Limb (tissue), 2 donors: Measurements from ENCODE around the gene CHKB.

Source experiments
- DNase-seq, 2 donors: peaks; one replicate each; pipeline ENCODE4 v3.0.0-alpha.2; 2016; ENCODE audit errors: extremely low spot score in 2 of 2

Gene CHKB

DNA sequence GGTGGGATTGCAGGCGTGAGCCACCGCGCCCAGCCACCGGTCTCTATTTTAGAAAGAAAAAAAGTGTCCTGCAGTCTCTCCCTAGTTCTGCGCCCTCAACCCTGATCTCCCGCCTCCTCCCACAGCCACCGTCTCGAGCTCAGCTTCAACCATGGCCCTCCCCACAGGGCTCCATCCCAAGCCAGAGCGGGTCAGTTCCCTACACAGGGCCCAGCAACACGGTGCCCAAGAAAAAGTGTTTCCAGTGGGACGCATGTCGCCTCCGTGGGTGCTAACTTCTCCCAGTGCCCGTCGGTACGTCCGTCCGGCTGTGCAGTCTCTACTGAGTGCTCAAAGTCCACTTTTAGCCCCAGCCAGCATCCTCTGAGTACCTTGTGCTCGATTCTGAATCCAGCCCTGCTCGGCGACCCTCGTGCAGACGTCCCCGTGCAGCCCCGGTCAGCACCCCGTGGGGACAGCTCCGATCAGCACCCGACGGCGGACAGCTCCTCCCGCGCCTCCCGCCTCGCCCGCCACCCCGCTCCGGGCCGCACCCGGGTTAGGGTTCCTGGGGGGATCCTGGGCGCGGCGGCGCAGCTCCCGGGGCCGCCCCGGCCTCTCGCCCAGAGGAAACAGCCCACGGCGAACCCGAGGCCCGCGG is 17.3 kb upstream of the CHKB start:
- DNase-seq = peak in 1 of 2 donors; percentile 86

DNA sequence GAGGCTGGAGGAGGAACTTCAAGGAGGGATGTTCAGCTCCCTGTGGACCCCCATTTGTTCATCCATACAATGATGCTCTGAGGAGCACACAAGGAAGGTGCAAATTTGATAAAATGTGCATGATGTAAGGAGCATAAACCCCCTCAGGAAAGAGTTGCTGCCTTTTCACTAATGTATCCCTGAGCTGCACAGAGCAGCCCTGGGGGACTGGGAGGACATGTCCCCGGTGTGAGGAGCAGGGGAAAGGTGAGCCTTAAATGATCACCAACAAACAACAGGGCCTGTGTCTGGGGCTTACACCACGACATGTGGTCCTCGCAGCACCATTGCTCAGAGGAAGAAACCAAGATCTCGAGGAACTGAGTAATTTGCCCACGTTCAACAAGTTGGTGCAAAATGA is 14.4 kb upstream of the CHKB start:
- DNase-seq = no peak

DNA sequence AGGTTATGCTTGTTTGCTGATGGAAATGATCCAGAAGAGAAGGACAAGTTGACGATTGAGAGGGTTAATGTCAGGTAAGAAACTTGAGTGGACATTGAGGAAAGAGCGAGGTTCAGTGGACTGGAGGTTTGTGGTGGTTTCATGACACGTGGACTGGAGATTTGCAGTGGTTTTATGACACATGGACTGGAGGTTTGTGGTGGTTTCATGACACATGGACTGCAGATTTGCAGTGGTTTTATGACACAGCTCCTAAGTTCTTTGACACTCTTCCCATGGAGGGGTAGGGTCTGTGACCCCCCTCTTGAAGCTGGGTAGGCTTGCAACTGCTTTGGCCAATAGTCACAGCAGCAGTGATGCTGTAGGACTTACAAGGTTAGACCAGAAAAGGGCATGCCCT is 12.5 kb upstream of the CHKB start:
- no peak for DNase-seq

DNA sequence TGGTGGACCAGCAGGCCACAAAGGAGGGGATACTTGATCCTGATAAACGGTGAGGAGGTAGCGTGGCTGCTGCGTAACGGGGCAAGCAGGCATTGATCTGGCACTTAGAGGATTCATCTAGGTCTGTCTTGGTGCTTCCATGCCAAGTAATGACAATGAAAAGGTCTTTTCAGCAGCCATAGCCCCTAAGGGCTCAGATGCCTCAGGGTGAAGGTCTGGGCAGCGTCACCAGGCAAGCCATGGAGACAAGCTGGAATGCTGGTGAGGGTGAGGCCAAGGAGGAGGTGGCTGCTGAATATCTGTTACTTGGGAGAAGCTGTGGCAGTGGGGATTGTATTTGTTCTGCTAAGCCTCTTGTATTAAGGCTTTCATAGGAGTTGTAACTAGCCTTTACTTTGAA is 4.8 kb upstream of the CHKB start:
- no peak for DNase-seq

DNA sequence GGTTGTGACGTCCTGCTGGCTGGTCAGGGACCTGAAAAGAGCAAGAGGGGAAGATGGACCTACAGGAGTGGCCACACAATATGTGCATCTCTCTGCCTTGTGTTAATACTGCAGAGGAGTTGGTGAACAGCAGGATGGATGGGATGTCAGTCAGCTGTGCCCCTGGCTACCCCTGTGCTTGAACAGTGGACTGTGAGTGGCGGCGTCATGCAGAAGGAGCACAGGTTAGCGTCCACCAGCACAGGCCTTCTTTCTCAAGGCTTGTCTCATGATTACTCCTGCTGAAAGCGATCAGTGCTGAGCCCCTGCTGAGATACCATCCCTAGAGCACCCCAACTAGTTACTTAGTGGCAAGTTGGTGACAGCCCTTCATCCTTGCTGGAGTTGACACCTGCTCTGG is 3.8 kb upstream of the CHKB start:
- DNase-seq = no peak

DNA sequence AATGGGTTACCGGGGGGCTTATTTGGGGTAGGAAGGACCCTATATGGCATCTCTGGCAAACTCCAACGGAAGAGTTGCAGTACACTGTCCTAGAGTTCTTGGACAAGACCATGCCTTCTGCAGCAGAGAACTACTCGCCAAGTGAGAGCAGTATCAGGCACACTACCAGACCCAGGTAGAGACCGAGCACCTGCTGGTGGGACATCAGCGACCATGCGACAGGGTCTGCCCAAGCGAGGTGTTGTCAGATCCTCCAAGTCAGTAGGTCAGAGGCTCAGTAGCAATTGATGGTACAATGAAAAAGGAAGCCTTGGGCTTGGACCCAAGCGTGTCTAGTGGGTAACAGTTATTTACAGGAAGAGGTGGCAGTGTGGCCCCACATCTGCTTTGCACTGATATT is 3.1 kb upstream of the CHKB start:
- no peak for DNase-seq

DNA sequence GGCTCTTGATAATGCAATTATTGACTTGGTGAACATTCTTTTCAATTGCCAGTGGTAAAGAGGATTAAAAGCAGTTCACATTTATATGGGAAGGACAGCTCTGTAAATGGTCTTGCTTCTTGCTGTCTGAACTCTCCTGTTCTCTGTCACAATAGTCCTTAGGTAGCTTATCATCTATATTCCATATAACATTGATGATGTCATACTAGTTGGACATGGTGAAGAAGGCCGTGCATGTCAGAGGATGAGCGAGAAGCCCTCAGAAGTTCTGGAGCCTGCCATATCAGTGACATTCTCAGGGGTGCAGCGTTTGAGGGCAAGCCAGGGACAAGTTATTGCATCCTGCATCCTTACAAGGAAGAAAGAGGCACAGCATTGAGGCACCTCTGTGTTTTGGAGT is 2.6 kb upstream of the CHKB start:
- no peak for DNase-seq

DNA sequence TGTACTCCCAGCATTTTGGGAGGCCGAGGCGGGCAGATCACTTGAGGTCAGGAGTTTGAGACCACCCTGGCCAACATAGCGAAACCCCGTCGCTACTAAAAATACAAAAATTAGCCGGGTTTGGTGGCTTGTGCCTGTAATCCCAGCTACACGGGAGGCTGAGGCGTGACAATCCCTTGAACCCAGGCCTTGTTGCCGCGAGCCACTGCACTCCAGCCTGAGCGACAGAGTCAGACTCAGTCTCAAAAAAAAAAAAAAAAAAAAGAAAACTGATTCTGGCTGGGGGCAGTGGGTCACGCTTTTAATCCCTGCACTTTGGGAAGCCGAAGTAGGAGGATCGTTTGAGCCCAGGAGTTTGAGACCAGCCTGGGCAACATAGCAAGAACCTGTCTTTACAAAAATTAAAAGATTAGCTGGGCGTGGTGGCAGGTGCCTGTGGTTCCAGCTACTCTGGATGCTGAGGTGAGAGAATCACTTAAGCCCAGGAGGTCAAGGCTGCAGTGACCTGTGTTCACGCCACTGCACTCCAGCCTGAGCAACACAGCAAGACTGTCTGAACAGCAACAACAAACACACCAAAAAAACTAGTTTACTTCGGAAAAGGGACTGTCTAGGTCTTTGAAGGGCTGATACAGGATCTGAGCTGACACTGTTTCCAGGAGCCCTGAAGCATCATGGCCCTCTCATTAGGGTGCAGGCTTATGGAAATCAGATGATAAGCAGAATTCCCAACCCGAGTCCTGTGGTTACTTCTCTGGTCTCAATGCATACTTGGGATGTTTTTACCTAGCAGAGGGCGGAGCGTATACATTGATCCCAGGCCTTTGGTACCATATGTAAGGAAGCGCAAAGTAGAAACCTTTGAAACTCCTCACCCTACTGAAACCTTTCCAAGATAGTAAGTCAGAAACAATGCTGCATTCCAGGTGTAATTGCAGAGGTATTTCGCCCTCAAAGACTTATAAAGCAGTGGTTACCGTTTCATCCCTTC is 1.8 kb upstream of the CHKB start:
- no peak for DNase-seq

DNA sequence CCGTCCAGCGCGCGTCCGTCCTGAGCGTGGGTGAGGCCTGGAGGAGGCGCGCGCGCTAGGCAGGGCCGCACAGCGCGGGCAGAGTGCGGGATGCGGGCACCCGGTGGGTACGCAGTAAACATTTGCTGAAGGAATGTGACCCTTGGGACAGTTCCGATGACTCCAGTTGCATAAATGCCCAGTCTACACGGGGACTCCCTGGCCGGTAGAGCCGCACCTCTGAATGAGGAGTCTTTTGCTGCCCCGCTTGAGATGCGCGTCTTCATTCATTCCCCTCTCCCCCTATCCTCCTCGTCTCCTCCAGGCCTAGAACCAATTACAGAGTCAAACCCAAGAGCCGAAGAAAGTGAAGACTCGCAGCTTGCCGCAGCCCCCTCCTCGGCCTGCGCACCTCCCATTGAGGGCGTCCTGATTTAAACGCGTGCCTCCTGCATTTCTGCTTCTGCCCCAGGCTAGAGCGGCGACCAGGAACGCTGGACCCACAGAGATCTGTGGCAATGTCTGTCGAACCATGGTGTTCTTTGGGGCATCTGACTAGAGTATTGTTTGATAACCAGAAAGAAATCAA is 729 bp upstream of the CHKB start:
- DNase-seq = no peak

DNA sequence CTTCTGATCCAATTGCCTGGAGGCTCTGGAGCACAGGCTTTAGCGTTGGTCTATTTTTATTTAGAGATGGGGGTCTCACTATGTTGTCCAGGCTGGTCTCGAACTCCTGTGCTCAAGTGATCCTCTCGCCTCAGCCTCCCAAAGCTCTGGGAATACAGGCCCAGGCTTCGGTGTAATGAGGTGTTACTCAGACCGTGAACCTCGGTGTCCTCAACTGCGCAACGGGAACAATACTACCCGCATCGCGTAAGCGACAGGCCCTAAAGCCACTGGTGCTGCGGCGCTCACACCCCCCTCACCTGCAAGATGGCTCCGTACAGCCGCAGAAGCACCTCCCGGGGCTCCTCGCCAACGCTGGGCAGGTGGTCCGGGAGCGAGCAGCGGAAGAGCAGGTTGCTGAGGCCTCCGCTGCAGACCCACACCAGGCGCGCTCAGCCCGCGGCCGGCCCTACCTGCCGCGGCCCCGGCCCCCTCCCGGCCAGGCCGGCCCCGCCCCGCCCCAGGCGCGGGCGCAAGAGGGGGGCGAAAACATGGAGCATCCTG is 628 bp downstream of the CHKB start:
- no peak for DNase-seq

DNA sequence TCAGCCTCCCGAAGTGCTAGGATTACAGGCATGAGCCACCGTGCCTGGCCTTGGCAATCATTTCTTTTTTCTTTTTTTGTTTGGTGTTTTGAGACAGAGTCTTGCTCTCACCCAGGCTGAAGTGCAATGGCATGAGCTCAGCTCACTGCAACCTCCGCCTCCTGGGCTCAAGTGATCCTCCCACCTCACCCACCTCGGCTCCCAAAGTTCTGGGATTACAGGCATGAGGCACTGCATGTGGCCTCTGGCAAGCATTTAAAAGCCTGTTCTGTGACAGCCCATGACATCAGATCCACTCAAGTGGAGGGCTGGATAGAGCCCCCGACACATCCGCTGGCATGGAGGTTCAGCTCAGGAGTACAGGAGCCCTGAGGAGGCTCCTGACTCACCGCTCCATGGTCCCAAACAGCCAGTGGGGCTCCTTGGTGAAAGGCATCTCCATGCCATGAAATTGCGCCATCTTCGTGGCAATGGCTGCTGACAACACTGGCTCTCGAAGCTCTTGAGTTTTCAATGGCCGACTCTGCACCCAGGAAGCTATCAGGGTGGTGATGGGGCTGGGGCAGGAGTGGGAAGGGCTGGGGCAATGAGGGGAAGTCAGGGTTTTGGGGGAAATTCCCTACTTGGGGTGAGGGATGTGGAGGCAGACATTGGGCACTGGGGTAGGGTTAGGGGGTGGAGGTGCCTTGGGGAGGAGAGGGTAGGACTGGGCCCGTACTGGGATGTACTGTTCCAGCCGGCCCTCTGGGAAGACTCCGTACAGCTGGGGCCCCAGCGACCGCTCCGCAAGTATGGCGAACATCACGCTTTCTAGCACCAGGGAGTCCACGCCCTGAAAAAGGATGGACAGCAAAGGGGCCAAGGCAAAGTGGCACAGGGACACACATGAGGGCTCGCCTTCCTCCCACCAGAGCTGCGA is 1.4 kb downstream of the CHKB start:
- DNase-seq = no peak

DNA sequence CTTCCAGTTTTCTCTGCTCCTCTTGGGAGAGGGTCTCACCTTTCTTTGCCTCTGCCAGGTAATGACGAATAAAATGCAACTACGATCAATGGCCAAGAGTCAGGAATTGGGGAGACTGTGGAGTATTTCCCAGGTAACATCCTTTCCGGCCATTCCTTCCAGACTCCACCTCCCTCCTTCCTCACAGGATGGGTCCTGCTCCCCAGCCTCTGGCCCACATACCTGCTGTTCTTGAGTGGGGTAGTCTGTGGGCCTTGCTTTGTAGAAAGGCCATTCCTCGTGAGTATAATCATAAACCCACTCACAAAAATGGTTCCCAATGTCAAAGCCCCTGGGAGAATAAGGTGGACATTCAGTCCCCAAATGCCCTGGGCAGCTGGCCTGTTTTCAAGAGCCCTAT is 2.9 kb downstream of the CHKB start:
- no peak for DNase-seq

DNA sequence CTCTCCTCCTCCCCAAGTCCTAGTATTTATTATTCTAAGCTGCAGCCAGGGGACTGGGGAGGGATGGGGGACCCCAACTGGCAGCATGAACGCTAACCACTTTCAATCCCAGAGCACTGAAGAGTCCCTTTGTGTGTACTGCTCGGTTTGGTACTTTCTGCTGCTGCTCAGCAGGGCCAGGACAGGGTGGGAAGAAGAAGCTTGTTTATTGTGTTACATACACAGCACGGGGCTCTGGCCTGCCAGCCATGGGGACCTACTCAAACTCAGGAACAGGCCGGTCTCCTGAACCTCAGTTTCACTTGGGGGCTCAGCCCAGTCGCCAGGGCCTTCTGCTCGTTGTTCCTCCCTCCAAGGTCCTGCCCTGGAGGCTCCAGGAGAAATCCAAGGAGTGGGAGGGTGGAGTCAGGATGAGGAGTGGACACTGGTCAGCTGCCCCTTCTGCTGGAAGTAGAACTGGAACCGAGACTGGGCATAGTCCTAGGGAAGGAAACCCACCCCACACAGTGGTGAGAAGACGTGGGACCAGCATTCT is 3.8 kb downstream of the CHKB start:
- DNase-seq = no peak

DNA sequence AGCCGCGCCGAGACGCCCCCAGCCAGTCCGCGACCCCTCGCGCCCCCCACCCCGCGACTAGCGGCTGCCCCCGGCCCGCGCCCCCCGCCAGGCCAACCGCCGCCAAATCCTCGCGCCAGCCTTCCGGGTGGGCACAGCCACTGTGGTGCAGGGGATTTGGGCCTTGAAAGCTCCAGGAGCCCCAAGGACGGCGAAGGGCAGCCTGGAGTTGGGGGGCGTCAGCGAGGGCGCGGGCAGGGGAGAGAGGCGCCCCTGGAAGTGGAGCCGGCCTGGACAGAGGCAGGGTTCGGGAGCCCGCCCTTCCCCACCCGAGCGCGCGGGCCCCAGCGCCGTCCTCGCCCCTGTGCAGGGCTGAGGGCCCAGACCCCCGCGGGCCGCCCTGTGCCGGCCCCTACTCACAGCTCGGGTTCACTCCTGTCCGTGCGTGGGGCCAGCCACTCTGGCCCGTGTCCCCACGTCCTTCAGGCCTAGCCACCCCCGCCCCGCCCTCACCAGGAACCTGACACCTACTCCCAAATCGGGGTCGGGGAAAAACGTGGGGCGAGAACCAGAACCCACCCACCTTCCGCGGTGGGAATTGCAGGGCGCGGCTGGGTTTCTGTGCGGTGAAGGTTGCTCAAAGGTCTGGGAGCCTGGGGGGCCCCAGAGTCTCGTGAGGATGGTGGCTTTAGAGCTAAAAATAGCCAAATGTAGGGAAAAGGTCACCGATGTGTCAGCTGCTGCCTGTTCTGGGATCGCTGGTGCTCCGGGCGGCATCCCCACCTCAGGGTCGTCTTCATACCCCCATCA is 4.5 kb downstream of the CHKB start, which contains the start of gene CPT1B:
Gene CPT1B, minus strand, starts transcription at position 441 of the 789 bp plus-strand sequence. CDS start 512 bp downstream, outside the sequence.
- peak; percentile 19 to 50 for DNase-seq

DNA sequence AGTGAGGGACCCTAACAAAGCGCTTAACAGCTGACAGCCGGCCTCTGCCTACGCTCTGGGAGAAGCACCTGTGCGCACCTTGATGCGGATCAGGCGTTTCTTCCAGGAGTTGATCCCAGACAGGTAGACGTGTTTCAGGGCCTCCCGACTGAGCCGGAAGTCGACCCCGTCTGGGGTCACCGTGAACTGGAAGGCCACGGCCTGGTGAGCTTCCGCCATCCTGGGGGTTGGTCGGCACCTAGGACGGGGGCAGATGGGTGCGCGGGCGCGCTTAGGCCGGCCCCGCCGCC is 5.0 kb downstream of the CHKB start:
- DNase-seq = no peak

DNA sequence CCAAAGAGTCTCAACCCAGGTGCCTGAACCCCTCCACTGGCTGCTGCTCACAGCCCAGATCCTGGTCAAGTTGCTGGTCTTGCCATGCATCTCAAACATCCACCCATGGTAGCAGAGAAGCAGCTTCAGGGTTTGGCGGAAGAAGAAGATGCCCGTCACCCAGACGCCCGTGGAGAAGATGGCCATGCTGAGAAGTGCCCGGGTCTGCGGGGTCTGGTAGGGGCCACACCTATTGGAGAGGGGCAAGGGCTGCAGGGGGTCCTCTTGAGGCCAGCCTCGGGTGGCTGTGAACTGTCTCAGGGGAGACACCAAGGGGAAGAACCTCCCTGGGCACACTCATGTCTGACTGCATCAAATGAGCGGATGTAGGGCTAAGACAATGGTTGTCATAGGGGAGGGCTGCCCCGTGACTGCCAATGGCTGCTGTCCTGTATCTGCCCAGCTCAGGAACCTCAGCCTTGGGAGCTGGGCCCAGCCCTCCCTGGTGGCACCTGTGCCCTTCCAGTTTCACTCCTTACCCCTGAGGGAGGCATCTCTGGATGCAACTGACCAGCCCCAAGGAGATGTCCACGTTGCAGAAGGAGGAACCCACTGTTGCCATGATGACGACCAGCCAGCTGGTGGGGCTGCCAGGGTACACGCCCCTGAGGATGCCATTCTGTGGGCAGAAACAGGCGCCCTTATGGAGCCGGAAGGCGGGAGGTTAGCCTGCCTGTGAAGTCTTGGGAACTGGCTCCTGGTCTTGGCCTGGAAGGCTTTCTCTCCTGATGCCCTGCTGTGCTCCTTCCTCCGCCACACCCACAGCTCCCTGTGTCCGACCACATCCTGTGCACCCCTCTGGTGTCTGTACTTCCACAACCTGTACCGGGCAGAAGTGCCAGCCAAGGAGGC is 5.6 kb downstream of the CHKB start:
- no peak for DNase-seq

DNA sequence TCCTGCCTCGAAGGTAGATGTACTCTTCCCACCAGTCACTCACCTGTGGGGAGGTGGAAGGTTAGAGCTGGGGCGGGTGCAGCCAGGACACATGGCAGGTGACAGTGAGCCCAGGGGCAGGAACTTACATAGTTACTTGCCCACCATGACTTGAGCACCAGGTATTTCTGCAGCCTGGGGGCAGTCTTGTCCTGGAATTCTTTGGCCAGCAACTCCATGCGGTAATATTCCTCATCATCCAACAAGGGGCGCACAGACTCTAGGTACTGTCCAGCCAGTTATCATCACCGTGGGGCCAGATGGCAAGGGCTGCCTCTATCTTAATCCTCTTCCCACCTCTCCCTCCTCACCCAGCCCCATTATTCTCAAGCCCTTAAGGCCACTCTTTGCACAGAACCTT is 6.6 kb downstream of the CHKB start:
- DNase-seq = no peak

DNA sequence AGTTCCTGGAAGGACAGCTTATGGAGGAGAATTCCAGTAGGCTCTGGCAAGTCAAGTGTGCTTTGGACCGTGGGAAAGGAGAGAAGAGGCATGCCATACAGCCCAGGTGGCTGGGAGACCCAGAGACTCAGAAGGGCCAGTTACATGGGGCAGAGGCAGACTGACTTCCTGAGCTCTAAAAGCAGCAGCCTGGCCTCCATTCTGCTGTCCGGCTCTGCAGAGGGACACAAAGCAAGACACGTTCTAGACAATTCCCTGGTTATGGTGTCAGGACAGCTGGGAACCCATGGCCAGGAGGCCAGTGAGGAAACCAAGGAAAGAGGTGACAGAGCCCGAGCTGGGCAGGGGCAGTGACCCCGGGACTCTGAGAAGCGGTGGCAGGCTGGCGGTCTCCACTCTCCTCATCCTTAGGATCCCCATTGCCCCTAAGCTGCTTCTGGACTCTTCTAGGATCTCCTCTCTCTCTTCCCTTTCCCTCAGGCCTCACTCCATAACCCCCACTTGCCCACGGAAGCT is 7.2 kb downstream of the CHKB start:
- no peak for DNase-seq

DNA sequence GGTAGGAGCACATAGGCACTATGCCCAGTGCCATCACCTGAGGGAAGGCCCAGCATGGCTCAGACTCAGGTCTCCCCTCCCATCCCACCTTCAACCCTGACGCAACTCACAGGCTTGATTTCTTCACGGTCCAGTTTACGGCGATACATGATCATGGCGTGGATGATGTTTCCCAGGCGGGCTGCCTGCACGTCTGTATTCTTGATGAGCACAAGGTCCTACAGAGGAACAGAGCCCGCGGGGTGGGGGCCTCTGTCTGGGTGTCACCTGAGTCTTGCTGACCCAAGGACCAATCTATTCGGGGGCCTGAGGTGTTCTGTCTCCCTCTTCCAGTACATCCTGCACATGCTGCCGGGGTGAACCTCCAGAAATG is 8.3 kb downstream of the CHKB start:
- DNase-seq = no peak
